ENCODE measurements around the gene SH3GL1. TPM values are rescaled to one million over a fixed set of nuclear protein-coding genes. Genes with fewer than 3 reads are reported as not detected.
A peak's percentile ranks its signal among the peaks of the same experiment; 100 is the strongest.

SH3GL1 gene
- total and polyA plus RNA-seq, 9 of the 15 experiments (the other 6 are each of a cell fraction or from before 2014, with no cell fraction given), result 1.7 to 75.3 (median 25.7) TPM

DNA sequence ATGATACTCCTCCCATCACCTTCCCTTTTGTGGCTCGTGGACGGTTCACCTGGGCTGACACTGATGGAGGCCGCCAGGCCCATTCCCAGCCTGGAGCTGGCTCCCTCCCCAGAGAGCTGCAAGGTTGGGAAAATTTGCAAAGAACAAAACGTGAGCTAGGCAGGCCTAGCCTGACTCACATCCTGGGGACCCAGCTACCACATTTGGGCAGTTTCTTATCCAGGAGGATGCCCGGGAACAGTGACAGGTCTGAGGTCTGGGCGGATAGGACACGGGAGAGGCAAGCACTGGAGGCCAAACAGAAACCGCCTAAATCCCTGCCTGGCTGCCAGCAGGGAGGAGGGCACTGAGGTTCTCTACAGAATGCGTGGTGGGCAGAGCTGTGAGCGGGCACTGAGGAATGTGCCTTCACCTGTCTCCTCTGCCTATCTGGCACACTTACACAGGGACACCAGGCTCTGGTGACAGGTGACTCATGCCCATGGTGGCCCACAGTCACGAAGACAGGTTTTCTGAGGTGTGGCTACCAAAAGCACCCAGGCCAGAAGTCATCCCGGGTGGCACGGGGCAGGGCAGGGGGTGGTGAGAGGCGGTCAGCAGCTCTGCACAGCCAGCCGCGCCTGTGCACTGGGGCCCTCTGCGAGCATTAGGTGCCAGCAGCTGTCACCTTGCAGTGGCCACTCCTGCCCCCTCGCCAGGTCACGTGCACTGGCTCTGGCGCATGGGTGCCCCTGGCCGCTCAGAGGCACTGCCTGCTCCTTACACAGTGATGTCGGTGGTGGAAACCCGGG lies 23.2 kb downstream of the SH3GL1 start (continued):
- TF ChIP-seq, protein P1, sequence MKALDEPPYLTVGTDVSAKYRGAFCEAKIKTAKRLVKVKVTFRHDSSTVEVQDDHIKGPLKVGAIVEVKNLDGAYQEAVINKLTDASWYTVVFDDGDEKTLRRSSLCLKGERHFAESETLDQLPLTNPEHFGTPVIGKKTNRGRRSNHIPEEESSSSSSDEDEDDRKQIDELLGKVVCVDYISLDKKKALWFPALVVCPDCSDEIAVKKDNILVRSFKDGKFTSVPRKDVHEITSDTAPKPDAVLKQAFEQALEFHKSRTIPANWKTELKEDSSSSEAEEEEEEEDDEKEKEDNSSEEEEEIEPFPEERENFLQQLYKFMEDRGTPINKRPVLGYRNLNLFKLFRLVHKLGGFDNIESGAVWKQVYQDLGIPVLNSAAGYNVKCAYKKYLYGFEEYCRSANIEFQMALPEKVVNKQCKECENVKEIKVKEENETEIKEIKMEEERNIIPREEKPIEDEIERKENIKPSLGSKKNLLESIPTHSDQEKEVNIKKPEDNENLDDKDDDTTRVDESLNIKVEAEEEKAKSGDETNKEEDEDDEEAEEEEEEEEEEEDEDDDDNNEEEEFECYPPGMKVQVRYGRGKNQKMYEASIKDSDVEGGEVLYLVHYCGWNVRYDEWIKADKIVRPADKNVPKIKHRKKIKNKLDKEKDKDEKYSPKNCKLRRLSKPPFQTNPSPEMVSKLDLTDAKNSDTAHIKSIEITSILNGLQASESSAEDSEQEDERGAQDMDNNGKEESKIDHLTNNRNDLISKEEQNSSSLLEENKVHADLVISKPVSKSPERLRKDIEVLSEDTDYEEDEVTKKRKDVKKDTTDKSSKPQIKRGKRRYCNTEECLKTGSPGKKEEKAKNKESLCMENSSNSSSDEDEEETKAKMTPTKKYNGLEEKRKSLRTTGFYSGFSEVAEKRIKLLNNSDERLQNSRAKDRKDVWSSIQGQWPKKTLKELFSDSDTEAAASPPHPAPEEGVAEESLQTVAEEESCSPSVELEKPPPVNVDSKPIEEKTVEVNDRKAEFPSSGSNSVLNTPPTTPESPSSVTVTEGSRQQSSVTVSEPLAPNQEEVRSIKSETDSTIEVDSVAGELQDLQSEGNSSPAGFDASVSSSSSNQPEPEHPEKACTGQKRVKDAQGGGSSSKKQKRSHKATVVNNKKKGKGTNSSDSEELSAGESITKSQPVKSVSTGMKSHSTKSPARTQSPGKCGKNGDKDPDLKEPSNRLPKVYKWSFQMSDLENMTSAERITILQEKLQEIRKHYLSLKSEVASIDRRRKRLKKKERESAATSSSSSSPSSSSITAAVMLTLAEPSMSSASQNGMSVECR (CRISPR knock-in tag; IDR thresholded peaks at IDR 0.05), result no peak
- no peak for TF ChIP-seq RBM15 (IDR thresholded peaks at IDR 0.05; ENCODE audit: insufficient read depth, low read length)
- TF ChIP-seq HNRNPL (IDR thresholded peaks at IDR 0.05; ENCODE audit: low read depth, low read length), result 0 out of 2 replicates have a peak, but pooled peaks have one; percentile 23
- TF ChIP-seq PURB (CRISPR knock-in tag; IDR thresholded peaks at IDR 0.05; ENCODE audit: low read depth), result no peak
- TF ChIP-seq ILF3 (IDR thresholded peaks at IDR 0.05; ENCODE audit: borderline replicate concordance), result no peak
- TF ChIP-seq, protein P2, sequence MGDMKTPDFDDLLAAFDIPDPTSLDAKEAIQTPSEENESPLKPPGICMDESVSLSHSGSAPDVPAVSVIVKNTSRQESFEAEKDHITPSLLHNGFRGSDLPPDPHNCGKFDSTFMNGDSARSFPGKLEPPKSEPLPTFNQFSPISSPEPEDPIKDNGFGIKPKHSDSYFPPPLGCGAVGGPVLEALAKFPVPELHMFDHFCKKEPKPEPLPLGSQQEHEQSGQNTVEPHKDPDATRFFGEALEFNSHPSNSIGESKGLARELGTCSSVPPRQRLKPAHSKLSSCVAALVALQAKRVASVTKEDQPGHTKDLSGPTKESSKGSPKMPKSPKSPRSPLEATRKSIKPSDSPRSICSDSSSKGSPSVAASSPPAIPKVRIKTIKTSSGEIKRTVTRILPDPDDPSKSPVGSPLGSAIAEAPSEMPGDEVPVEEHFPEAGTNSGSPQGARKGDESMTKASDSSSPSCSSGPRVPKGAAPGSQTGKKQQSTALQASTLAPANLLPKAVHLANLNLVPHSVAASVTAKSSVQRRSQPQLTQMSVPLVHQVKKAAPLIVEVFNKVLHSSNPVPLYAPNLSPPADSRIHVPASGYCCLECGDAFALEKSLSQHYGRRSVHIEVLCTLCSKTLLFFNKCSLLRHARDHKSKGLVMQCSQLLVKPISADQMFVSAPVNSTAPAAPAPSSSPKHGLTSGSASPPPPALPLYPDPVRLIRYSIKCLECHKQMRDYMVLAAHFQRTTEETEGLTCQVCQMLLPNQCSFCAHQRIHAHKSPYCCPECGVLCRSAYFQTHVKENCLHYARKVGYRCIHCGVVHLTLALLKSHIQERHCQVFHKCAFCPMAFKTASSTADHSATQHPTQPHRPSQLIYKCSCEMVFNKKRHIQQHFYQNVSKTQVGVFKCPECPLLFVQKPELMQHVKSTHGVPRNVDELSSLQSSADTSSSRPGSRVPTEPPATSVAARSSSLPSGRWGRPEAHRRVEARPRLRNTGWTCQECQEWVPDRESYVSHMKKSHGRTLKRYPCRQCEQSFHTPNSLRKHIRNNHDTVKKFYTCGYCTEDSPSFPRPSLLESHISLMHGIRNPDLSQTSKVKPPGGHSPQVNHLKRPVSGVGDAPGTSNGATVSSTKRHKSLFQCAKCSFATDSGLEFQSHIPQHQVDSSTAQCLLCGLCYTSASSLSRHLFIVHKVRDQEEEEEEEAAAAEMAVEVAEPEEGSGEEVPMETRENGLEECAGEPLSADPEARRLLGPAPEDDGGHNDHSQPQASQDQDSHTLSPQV (IDR thresholded peaks at IDR 0.05), result 0 out of 2 replicates have a peak, but pooled peaks have one; percentile 19
- no peak for TF ChIP-seq ETV5 (CRISPR knock-in tag; IDR thresholded peaks at IDR 0.05; ENCODE audit: low read depth)
- TF ChIP-seq ZNF239 (CRISPR knock-in tag; IDR thresholded peaks at IDR 0.05), result no peak
- TF ChIP-seq ZNF232 (CRISPR knock-in tag; IDR thresholded peaks at IDR 0.05), result no peak
- TF ChIP-seq NCOR1 (IDR thresholded peaks at IDR 0.05), result no peak
- TF ChIP-seq, protein P3, sequence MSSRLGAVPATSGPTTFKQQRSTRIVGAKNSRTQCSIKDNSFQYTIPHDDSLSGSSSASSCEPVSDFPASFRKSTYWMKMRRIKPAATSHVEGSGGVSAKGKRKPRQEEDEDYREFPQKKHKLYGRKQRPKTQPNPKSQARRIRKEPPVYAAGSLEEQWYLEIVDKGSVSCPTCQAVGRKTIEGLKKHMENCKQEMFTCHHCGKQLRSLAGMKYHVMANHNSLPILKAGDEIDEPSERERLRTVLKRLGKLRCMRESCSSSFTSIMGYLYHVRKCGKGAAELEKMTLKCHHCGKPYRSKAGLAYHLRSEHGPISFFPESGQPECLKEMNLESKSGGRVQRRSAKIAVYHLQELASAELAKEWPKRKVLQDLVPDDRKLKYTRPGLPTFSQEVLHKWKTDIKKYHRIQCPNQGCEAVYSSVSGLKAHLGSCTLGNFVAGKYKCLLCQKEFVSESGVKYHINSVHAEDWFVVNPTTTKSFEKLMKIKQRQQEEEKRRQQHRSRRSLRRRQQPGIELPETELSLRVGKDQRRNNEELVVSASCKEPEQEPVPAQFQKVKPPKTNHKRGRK (tag; IDR thresholded peaks at IDR 0.05), result no peak
- no peak for TF ChIP-seq TGIF2 (CRISPR knock-in tag; IDR thresholded peaks at IDR 0.05)
- TF ChIP-seq CHCHD3 (CRISPR knock-in tag; IDR thresholded peaks at IDR 0.05), result no peak
- TF ChIP-seq MEF2D (tag; conservative IDR thresholded peaks at IDR 0.05; ENCODE audit: low read depth), result no peak
- no peak for TF ChIP-seq RUNX1 (IDR thresholded peaks at IDR 0.05; ENCODE audit: low read depth)
- 0 out of 2 replicates have a peak, but pooled peaks have one; percentile 17 for TF ChIP-seq RBFOX2 (IDR thresholded peaks at IDR 0.05; ENCODE audit: low read depth, low read length)

All from K562 (cell line).